Pancreas (tissue), 10 donors: Measurements from ENCODE around the gene VSTM2B. TPM values are rescaled to one million over a fixed set of nuclear protein-coding genes. Genes with fewer than 3 reads are reported as not detected.

Experiments
- ATAC-seq, 4 donors: fragments of 200-7000 bp; cut with Tn5 transposase; one replicate each; pipeline versions ENCODE4 v1.8.0 to v1.9.1; 2020; ENCODE audit warnings: mild to moderate bottlenecking in 4 of 4, moderate library complexity in 4 of 4
- DNase-seq, 6 donors: peaks; one replicate each; pipeline ENCODE4 v3.0.0-alpha.2; 2020
- FAIRE-seq: peaks from 2 replicates; lab custom pipeline; 2012; peaks lifted over from hg19 to GRCh38; lab: Jason Lieb, UNC
- H3K27ac ChIP-seq, 4 donors: fragments of 200-600 bp; sonication (generic); 1 replicate in 3 of 4; 2 replicates in 1 of 4; pipeline versions ENCODE4 v1.5.0 to v1.8.0; 2020
- H3K27me3 ChIP-seq, 4 donors: fragments of 200-600 bp; one replicate each; pipeline ENCODE4 v1.8.0; 2021
- H3K36me3 ChIP-seq, 3 donors: fragments of 200-600 bp; sonication (generic) in 1 of 3; one replicate each; pipeline versions ENCODE4 v1.5.0 to v1.8.0; 2020 to 2021
- H3K4me1 ChIP-seq, 3 donors: fragments of 200-600 bp; one replicate each; pipeline ENCODE4 v1.8.0; 2021
- H3K4me3 ChIP-seq, 4 donors: fragments of 200-600 bp; sonication (generic) in 2 of 4; one replicate each; pipeline versions ENCODE4 v1.5.0 to v1.8.0; 2020 to 2021
- H3K9me3 ChIP-seq, 4 donors: fragments of 200-600 bp; one replicate each; pipeline ENCODE4 v1.8.0; 2021
- WGBS, 2 donors: extraction: QIAGEN DNeasy Blood & Tissue Kit; methylation state at CpG; one replicate each; pipeline ENCODE4 v1.1.7; 2013; 5-methylcytosine and 5-hydroxymethylcytosine counted together
- intact Hi-C, 3 donors: fragments of 100-400 bp; cut with DNase I; formaldehyde crosslinking; loops; one replicate each; pipeline versions ENCODE4 v1.11.1 to v1.14.2; 2022
- polyA plus RNA-seq, 2 donors: library from polyadenylated mRNA; stranded (reverse); fragments of 200-250 nt; gene quantifications; one replicate each; pipeline ENCODE4 v1.2.3, GENCODE V29; 2013
- total RNA-seq, 6 donors: library from RNA; stranded (reverse); fragmentation: NEBNext Ultra II Directional in 4 of 6; extraction: Animal tissue kit (Norgen Biotek cat#: 25700) in 4 of 6; gene quantifications; one replicate each; pipeline versions ENCODE4 v1.2.1 to v1.2.4, GENCODE V29; 2021 to 2023
- TF ChIP-seq, protein P1 (sequence below), 4 donors: fragments of 200-600 bp; sonication (generic) in 3 of 4; IDR thresholded peaks; one replicate each; pipeline versions ENCODE4 v1.5.0 to v1.8.0; 2021; ENCODE audit warnings: antibody characterized with exemption in 4 of 4
- donor health status: healthy with polysubstance abuse.
- donor health status: DM: no; HTN: no; CAD: no; lungs with moderate emphysema.
- donor health status: DM: no; HTN: no; CAD: no.
- donor health status: control.
- donor health status: control.
- donor health status: Bipolar disorder and iron deficiency.
- donor health status: DM: yes; HTN: yes; CAD: no.
- donor health status: DM: no; HTN: no; CAD: no.
- donor health status: DM: no; HTN: no; CAD: no.
- donor health status: DM: yes; HTN: yes; CAD: no.

Gene VSTM2B
- total and polyA plus RNA-seq, 8 donors = 0.05 TPM; not detected in 7

DNA sequence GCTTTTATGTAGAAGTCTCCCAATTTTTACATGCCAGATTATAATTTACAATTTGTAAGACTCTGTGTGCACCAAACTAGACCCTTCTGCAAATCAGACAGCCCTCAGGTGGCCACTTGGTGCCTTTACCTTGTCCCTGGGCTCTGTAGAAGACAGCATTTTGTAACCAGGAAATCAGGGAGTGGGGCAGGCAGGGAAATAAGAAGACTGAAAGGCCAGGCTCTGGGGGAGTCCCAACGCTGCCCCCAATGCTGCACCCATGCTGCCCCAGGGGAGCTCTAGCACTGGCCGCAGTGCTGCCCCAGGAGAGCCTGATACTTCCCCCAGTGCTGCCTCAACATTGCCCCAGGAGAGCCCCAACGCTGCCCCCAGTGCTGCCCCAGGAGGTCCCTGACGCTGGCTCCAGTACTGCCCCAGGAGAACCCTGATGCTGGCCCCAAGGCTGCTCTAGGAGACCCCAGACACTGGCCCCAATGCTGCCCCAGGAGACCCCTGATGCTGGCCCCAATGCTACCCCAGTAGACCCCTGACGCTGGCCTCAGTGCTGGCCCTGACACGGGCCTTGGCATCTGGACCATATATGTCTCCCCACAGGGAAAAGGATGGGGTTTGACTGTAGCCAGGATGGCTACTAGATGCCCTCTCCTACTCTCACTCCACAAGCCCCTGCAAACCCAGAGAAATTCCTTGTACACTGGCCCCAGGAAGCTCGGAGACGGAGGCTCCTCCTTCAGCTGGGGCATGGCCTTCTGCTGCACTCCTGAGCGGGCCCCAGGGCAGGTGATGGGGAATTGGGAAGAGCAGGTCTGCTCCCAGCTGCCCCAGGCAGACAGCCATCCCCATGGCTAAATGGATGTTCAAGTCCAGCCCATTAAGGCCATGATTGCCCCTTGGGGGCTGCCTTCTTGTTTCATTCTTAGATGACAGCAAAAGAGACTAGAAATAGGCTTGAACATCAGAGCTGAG lies 23.6 kb downstream of the VSTM2B start:
- DNase-seq = peak in 1 of 6 donors; percentile 51
- no peaks in the 10 kb centered on the region for H3K27me3 ChIP-seq
- 60 to 62% methylated on average over 9 of the region's 9 CpGs for WGBS, 2 donors

DNA sequence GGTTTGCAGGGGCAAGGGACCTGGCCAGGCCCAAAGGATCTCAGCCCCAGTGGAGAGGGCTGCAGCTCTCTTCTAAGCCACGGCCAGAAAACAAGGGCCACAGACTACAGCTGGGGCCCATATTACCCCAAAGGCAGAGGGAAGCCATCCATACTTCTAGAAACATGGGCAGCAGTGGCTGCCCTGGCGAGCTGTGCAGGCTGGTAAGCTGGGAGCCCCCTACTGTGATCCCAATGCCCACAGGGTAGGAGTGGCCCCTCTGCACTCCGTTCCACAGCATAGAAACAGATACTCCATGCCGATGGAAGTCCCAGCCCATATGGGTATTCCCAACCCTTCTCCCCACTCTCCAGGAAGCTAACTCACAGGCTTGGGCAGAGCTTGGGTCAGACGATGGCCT lies 25.1 kb downstream of the VSTM2B start:
- Histone ChIP-seq H3K27ac (no peak overlapping the region), H3K9me3 (no peaks in the 10 kb centered on the region), H3K4me1 (no peaks in the 10 kb centered on the region), H3K36me3 (no peaks in the 10 kb centered on the region), H3K4me3 (no peak overlapping the region), H3K27me3 (no peaks in the 10 kb centered on the region)
- ATAC-seq = no peak
- WGBS, 2 donors = 58 to 64% methylated on average over 5 of the region's 5 CpGs
- intact Hi-C loops = no loop called here
- no peak for FAIRE-seq
- no peak for DNase-seq
- TF ChIP-seq, protein P1, sequence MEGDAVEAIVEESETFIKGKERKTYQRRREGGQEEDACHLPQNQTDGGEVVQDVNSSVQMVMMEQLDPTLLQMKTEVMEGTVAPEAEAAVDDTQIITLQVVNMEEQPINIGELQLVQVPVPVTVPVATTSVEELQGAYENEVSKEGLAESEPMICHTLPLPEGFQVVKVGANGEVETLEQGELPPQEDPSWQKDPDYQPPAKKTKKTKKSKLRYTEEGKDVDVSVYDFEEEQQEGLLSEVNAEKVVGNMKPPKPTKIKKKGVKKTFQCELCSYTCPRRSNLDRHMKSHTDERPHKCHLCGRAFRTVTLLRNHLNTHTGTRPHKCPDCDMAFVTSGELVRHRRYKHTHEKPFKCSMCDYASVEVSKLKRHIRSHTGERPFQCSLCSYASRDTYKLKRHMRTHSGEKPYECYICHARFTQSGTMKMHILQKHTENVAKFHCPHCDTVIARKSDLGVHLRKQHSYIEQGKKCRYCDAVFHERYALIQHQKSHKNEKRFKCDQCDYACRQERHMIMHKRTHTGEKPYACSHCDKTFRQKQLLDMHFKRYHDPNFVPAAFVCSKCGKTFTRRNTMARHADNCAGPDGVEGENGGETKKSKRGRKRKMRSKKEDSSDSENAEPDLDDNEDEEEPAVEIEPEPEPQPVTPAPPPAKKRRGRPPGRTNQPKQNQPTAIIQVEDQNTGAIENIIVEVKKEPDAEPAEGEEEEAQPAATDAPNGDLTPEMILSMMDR (IDR thresholded peaks at IDR 0.05) = no peak

More for the DNA sequence above, 23.6 kb downstream of the VSTM2B start:
- H3K27ac ChIP-seq = no peak overlapping the region
- no peaks in the 10 kb centered on the region for H3K4me1 ChIP-seq
- intact Hi-C loops = no loop called here
- H3K36me3 ChIP-seq = no peaks in the 10 kb centered on the region
- ATAC-seq (no peak), FAIRE-seq (no peak)
- TF ChIP-seq, protein P1 (IDR thresholded peaks at IDR 0.05) = no peak
- no peaks in the 10 kb centered on the region for H3K9me3 ChIP-seq
- H3K4me3 ChIP-seq = no peak overlapping the region

DNA sequence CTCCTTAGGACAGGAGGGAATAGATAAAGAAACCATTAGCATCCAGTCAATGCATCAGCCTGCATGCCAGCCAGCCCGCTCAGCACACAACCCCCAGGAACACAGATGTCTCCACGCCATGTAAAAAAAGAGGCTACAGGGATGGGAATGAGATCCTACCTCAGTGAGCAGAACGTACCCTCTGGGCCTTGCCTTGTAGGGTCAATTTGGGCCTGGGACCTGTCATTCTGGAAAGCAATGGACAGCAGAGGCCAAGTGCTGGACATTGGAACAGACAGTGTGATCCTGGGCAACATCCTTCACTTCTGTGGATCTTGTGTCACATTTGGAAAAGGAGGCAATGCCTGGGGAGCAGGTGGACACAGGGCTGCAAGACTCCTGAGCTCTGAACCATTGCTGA lies 26.0 kb downstream of the VSTM2B start:
- 61 to 69% methylated on average over 3 of the region's 3 CpGs for WGBS, 2 donors
- TF ChIP-seq, protein P1 (IDR thresholded peaks at IDR 0.05) = no peak
- Histone ChIP-seq H3K9me3 (no peaks in the 10 kb centered on the region), H3K4me1 (no peaks in the 10 kb centered on the region), H3K27ac (no peak overlapping the region), H3K36me3 (no peaks in the 10 kb centered on the region), H3K27me3 (no peaks in the 10 kb centered on the region), H3K4me3 (no peak overlapping the region)
- intact Hi-C loops = no loop called here
- ATAC-seq (no peak), DNase-seq (no peak), FAIRE-seq (no peak)

DNA sequence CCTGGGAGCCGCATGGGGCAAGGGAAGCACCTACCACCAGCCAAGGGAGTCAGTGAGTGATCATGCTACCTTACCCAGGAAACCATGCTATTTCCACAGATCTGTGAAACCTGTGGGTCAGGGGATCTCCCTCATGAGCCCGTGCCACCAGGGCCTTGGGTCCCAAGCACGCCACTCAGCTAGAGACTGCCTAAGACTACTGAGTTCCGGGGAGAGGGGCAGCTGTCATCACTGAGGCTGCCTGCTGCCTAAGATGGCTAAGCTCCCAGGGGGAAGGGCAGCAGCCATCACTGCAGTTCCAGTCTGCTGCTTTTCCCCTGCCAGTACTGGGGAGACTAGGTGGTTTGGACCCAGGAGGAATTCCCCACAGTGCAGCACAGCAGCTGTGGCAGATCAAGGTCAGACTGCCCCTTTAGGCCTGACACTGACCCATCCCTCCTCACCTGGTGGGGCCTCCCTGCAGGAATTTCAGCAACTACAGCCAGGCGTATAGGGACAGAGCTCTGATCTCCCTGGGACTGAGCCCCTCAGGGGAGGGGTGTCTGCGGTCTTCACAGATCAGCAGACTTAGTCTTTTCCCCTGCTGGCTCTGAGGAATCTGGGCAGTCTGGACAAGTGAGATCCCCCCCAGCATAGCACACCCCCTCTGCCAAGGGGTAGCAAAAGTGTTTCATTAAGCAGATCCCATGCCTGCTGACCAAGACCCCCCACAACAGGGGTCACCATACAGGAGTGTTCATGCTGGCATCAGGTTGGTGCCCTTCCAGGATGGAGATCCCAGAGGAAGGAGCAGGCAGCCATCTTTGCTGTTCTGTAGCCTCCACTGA lies 26.9 kb downstream of the VSTM2B start:
- 65 to 74% methylated on average over 6 of the region's 6 CpGs for WGBS, 2 donors
- ATAC-seq = no peak
- TF ChIP-seq, protein P1 (IDR thresholded peaks at IDR 0.05) = no peak

More for the DNA sequence above, 26.9 kb downstream of the VSTM2B start:
- Histone ChIP-seq H3K27me3 (no peaks in the 10 kb centered on the region), H3K9me3 (no peaks in the 10 kb centered on the region), H3K36me3 (no peaks in the 10 kb centered on the region), H3K4me1 (no peaks in the 10 kb centered on the region), H3K4me3 (no peak overlapping the region), H3K27ac (no peak overlapping the region)
- no peak for DNase-seq
- intact Hi-C loops = no loop called here
- no peak for FAIRE-seq
